C4-2B (cell line): ENCODE data around the gene MTMR1.

Source experiments
- H3K27ac ChIP-seq: fragments of 450-650 bp; 2 replicates; pipeline ENCODE4 v1.5.1; 2017
- ZFX ChIP-seq: fragments of 450-650 bp; IDR thresholded peaks from 2 replicates; pipeline ENCODE4 v1.6.1; 2017
- TF ChIP-seq, protein P1 (sequence below): fragments of 450-650 bp; conservative IDR thresholded peaks from 2 replicates; pipeline ENCODE4 v1.5.1; 2017; ENCODE audit warnings: mild to moderate bottlenecking

MTMR1 gene

DNA sequence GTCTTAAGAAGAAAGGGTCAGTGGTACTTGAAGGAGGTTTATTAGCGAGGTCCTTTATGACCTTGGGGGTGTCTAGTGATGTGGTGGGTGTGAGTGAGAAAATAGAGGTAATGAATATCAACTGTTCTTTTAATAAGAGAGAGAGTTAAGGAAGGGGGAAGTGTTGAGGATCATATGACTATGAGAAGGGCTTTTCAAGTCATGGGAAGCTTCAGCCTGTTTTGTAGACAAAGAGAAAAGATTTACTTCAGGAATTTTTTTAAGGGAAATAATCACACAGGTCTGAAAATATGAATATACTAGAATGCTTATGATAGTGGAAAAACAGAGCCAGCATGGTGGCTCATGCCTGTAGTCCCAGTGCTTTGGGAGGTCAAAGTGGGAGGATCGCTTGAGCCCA lies 41.3 kb upstream of the MTMR1 start:
- no peak overlapping the region for H3K27ac ChIP-seq
- TF ChIP-seq, protein P1, sequence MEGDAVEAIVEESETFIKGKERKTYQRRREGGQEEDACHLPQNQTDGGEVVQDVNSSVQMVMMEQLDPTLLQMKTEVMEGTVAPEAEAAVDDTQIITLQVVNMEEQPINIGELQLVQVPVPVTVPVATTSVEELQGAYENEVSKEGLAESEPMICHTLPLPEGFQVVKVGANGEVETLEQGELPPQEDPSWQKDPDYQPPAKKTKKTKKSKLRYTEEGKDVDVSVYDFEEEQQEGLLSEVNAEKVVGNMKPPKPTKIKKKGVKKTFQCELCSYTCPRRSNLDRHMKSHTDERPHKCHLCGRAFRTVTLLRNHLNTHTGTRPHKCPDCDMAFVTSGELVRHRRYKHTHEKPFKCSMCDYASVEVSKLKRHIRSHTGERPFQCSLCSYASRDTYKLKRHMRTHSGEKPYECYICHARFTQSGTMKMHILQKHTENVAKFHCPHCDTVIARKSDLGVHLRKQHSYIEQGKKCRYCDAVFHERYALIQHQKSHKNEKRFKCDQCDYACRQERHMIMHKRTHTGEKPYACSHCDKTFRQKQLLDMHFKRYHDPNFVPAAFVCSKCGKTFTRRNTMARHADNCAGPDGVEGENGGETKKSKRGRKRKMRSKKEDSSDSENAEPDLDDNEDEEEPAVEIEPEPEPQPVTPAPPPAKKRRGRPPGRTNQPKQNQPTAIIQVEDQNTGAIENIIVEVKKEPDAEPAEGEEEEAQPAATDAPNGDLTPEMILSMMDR: no peak
- TF ChIP-seq ZFX: no peak

DNA sequence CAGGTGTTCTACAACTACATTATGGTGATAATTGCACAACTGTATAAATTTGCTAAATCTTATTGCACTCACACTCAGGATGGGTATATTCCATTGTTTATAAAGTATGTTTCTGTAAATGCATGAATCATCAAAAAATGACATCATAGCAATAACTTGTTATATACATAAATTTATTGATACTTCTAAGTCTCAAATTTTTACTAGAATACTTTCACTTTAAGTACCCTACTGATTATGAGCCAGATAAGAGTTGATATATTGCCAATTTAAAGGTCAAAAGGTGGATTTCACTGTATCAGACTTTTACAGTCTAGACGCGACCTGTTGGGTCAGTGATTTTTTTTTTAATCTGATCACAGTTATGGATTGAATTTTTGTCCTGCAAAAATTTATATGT lies 37.4 kb upstream of the MTMR1 start:
- TF ChIP-seq, protein P1: no peak
- TF ChIP-seq ZFX: no peak
- H3K27ac ChIP-seq: no peak overlapping the region

DNA sequence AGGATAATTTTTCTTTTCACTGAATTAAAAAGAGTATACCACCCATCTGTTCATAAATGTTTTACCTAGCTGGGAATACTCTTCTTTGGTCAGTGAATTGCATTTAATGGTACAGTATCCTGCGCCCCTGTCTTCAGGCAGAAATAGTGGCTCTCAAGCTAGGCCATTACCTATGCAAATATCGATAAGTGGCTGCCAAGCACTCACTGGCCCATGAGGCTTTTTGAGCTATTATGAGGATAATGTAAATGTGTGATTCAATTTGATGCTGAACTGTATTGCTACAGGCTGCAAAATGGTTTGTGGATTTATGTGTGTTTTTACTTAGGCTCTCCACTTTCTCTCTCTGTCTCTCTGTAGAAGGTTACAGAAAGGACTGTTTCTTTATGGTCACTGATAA lies 30.1 kb upstream of the MTMR1 start:
- no peak overlapping the region for H3K27ac ChIP-seq
- TF ChIP-seq ZFX: no peak
- TF ChIP-seq, protein P1: no peak

DNA sequence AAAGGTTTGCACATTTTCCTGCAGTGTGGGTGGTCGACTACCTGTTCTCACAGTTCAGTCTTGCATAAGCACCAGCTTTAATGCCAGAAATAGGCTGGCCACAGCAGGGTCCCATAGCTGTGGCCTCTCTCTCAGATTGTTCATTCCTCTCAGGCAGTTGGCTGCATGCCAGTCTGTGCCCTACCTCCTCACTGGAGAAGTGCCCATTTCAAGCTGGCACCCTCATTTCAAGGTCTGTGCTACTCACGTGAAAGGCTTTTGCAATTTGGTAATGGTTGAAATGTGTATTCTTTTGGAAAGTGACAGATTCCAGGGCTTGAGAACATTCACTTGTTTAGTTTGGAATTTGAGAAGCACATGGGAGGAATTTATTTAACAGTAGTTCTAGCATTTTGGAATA lies 28.9 kb upstream of the MTMR1 start:
- H3K27ac ChIP-seq: peak overlapping the region; percentile 61
- TF ChIP-seq, protein P1: no peak
- no peak for TF ChIP-seq ZFX

DNA sequence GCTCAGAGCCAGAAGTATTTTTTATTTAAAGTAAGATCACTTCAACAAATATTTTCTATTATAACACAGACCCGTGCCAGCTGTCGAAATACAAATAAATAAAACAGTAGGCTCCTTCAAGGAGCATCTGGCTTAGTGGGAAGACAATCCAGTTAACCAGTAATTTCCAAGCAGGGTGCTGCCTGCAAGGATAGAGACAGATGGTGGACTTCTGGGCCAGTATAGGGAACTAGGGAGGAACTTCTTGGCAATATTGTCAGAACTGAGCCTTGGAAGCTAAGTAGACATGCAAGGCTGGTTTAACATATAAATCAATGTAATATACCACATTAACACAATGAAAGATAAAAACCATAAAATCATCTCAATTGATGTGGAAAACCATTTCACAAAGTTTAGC lies 17.0 kb upstream of the MTMR1 start:
- H3K27ac ChIP-seq: no peak overlapping the region
- TF ChIP-seq ZFX: no peak
- TF ChIP-seq, protein P1: no peak

DNA sequence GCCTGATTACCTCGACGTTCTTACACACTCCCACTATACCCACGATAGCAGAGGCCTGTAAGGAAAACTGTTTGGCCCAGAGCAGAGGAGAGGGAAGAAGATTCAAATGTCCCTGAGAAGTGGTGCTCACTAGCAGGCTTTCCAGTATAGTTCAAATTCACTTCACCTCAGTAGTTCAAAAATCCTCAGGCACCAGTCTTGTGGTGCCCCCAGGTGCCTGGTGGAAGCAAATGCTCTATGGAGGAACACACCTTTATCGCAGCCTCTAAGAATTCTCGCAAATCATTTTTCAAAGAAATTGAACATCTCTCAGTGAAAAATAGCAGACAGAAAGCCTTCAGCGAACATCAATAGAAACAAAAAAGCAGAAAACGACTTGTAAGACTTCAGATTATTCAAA lies 12.2 kb upstream of the MTMR1 start:
- H3K27ac ChIP-seq: no peak overlapping the region
- TF ChIP-seq, protein P1: peak; percentile 57
- no peak for TF ChIP-seq ZFX

DNA sequence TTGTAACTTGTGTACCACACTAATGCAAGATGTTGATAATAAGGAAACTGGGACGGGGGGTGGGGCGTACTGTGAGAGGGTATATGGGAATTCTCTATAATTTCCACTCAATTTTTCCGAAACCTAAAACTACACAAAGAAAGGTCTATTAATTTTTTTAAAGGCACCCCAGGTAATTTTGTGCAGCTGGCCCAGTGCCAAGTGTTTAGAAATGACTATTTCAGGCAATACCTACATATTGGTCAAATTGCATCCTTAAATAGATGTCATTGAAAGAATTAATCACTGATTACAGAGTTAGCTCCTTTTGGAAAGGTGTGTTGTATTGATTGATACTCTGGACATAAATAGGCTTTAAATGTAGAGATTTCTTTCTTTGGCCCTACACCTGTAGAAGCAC lies 10.1 kb upstream of the MTMR1 start:
- H3K27ac ChIP-seq: no peak overlapping the region
- TF ChIP-seq, protein P1: no peak
- TF ChIP-seq ZFX: no peak
